Measurements from ENCODE around the gene ATOH7.
"Not testable (repeated sequence)": the region's sequence is repeated elsewhere in the genome, so short reads cannot be mapped to it uniquely, and the experiment has no call there.

The ATOH7 gene

GRCh38 chr10:68231817-68232251 is at the start of gene ATOH7:
Gene ATOH7 (minus strand): TSS chr10:68232113. CDS start chr10:68231677, 436 bp downstream.
- no peak for DNase-seq (ENCODE audit: low read depth)

- DNase-seq (ENCODE audit: low read depth): no peak
Observed at GRCh38 chr10:68280758-68281157, 48.8 kb upstream of the ATOH7 start.

GRCh38 chr10:68278906-68279753 is 47.2 kb upstream of the ATOH7 start:
- not testable (repeated sequence) for DNase-seq (ENCODE audit: low read depth)

GRCh38 chr10:68277814-68278213 is 45.9 kb upstream of the ATOH7 start:
- DNase-seq (ENCODE audit: low read depth): not testable (repeated sequence)

- no peak for DNase-seq (ENCODE audit: low read depth)
Observed at GRCh38 chr10:68276224-68276623, 44.3 kb upstream of the ATOH7 start.

- DNase-seq (ENCODE audit: low read depth): no peak
Observed at GRCh38 chr10:68275600-68276126, 43.8 kb upstream of the ATOH7 start.

GRCh38 chr10:68272833-68273232 is 40.9 kb upstream of the ATOH7 start:
- DNase-seq (ENCODE audit: low read depth): no peak

- no peak for DNase-seq (ENCODE audit: low read depth)
Observed at GRCh38 chr10:68271196-68271882, 39.4 kb upstream of the ATOH7 start.

GRCh38 chr10:68269562-68270290 is 37.8 kb upstream of the ATOH7 start:
- no peak for DNase-seq (ENCODE audit: low read depth)

GRCh38 chr10:68261132-68261856 is 29.4 kb upstream of the ATOH7 start:
- DNase-seq (ENCODE audit: low read depth): no peak

- DNase-seq (ENCODE audit: low read depth): no peak
Observed at GRCh38 chr10:68253346-68253745, 21.4 kb upstream of the ATOH7 start.

- DNase-seq (ENCODE audit: low read depth): no peak
Observed at GRCh38 chr10:68251625-68252495, 19.9 kb upstream of the ATOH7 start.

- no peak for DNase-seq (ENCODE audit: low read depth)
Observed at GRCh38 chr10:68251151-68251550, 19.2 kb upstream of the ATOH7 start.

- no peak for DNase-seq (ENCODE audit: low read depth)
Observed at GRCh38 chr10:68249297-68249696, 17.4 kb upstream of the ATOH7 start.

- DNase-seq (ENCODE audit: low read depth): no peak
Observed at GRCh38 chr10:68247931-68248330, 16.0 kb upstream of the ATOH7 start.

- DNase-seq (ENCODE audit: low read depth): not testable (repeated sequence)
Observed at GRCh38 chr10:68246397-68246796, 14.5 kb upstream of the ATOH7 start.

GRCh38 chr10:68242051-68242450 is 10.1 kb upstream of the ATOH7 start:
- no peak for DNase-seq (ENCODE audit: low read depth)

- DNase-seq (ENCODE audit: low read depth): no peak
Observed at GRCh38 chr10:68239596-68240150, 7.8 kb upstream of the ATOH7 start.

GRCh38 chr10:68239069-68239468 is 7.2 kb upstream of the ATOH7 start:
- no peak for DNase-seq (ENCODE audit: low read depth)

- DNase-seq (ENCODE audit: low read depth): no peak
Observed at GRCh38 chr10:68238371-68238770, 6.5 kb upstream of the ATOH7 start.
